ENCODE measurements around the gene KLHDC10.
"Not testable (repeated sequence)": the region's sequence is repeated elsewhere in the genome, so short reads cannot be mapped to it uniquely, and the experiment has no call there.

Gene KLHDC10

GRCh38 chr7:130083497-130083896 lies 13.2 kb downstream of the KLHDC10 start:
- DNase-seq, result not testable (repeated sequence)

GRCh38 chr7:130084037-130084875 lies 13.9 kb downstream of the KLHDC10 start:
- DNase-seq, result no peak

- DNase-seq, result not testable (repeated sequence)
These were observed 14.9 kb downstream of the KLHDC10 start for GRCh38 chr7:130085235-130085634.

- no peak for DNase-seq
These were observed 16.6 kb downstream of the KLHDC10 start for GRCh38 chr7:130086938-130087337.

- DNase-seq, result no peak
These were observed 17.0 kb downstream of the KLHDC10 start for GRCh38 chr7:130087364-130087763.

GRCh38 chr7:130090745-130091532 lies 20.6 kb downstream of the KLHDC10 start:
- no peak for DNase-seq

GRCh38 chr7:130091999-130092398 lies 21.7 kb downstream of the KLHDC10 start:
- no peak for DNase-seq

- DNase-seq, result no peak
These were observed 22.3 kb downstream of the KLHDC10 start for GRCh38 chr7:130092598-130092997.

- DNase-seq, result no peak
These were observed 25.5 kb downstream of the KLHDC10 start for GRCh38 chr7:130095812-130096211.

GRCh38 chr7:130096243-130096827 lies 26.0 kb downstream of the KLHDC10 start:
- DNase-seq, result no peak

- no peak for DNase-seq
These were observed 29.0 kb downstream of the KLHDC10 start for GRCh38 chr7:130099331-130099730.

- no peak for DNase-seq
These were observed 32.3 kb downstream of the KLHDC10 start for GRCh38 chr7:130102588-130102987.

- no peak for DNase-seq
These were observed 37.8 kb downstream of the KLHDC10 start for GRCh38 chr7:130107949-130108674.

- DNase-seq, result no peak
These were observed 38.5 kb downstream of the KLHDC10 start for GRCh38 chr7:130108809-130109208.

- DNase-seq, result no peak
These were observed 41.8 kb downstream of the KLHDC10 start for GRCh38 chr7:130112093-130112492.

- no peak for DNase-seq
These were observed 42.5 kb downstream of the KLHDC10 start for GRCh38 chr7:130112662-130113425.

GRCh38 chr7:130113426-130113805 lies 43.1 kb downstream of the KLHDC10 start:
- DNase-seq, result not testable (repeated sequence)

- DNase-seq, result no peak
These were observed 43.6 kb downstream of the KLHDC10 start for GRCh38 chr7:130113887-130114286.

GRCh38 chr7:130114374-130114773 lies 44.0 kb downstream of the KLHDC10 start:
- no peak for DNase-seq

- no peak for DNase-seq
These were observed 44.4 kb downstream of the KLHDC10 start for GRCh38 chr7:130114776-130115175.

GRCh38 chr7:130118294-130118693 lies 48.0 kb downstream of the KLHDC10 start:
- no peak for DNase-seq

- no peak for DNase-seq
These were observed 48.5 kb downstream of the KLHDC10 start for GRCh38 chr7:130118801-130119200.

Measured in NCI-H748 treated with DMSO at 0.1 percent for 48 hours (cell line).